PC-3 (cell line): ENCODE data around the gene MED13L. TPM values are rescaled to one million over a fixed set of nuclear protein-coding genes. Genes with fewer than 3 reads are reported as not detected.
"Not testable (repeated sequence)": the region's sequence is repeated elsewhere in the genome, so short reads cannot be mapped to it uniquely, and the experiment has no call there.

Source experiments
- ATAC-seq: fragments of 200-7000 bp; cut with Tn5 transposase; 2 replicates; pipeline ENCODE4 v1.9.1; 2020; ENCODE audit warnings: mild to moderate bottlenecking, moderate library complexity
- BruUV-seq: library from RNA; stranded (reverse); fragments of 400-500 nt; replicated peaks from 2 replicates; lab custom pipeline; 2021; lab: Mats Ljungman, UMichigan
- CTCF ChIA-PET: fragments of 300-600 bp; sonication (Branson Sonifier 250); formaldehyde crosslinking; loops from one replicate; lab custom pipeline; 2022; ENCODE audit warnings: antibody characterized with exemption; lab: Charles Lee
- POLR2A ChIA-PET: fragments of 300-600 bp; sonication (Branson Sonifier 250); formaldehyde crosslinking; loops from one replicate; lab custom pipeline; 2022; ENCODE audit warnings: antibody characterized with exemption; ENCODE audit not compliant: unreplicated experiment; lab: Charles Lee
- DNase-seq: peaks from one replicate; pipeline ENCODE4 v3.0.0-alpha.2; 2015
- H2AFZ ChIP-seq: fragments of 300-600 bp; sonication (generic); 2 replicates; pipeline ENCODE4 v1.6.0; 2016; ENCODE audit warnings: antibody characterized with exemption, low read length
- H3F3A ChIP-seq: fragments of 300-600 bp; sonication (generic); one replicate; pipeline ENCODE4 v1.6.0; 2017; ENCODE audit warnings: antibody characterized with exemption, low read length, control low read depth, mild to moderate bottlenecking; ENCODE audit not compliant: unreplicated experiment
- H3K27ac ChIP-seq: fragments of 300-600 bp; sonication (generic); 2 replicates; pipeline ENCODE4 v1.5.1; 2016; ENCODE audit warnings: mild to moderate bottlenecking, low read length
- H3K27me3 ChIP-seq: fragments of 300-600 bp; sonication (generic); 2 replicates; pipeline ENCODE4 v1.6.1; 2016; ENCODE audit warnings: low read length, mixed read lengths
- H3K36me3 ChIP-seq: fragments of 300-600 bp; sonication (generic); 2 replicates; pipeline ENCODE4 v1.6.1; 2016; ENCODE audit warnings: low read depth, mixed run types, low read length, mixed read lengths
- H3K4me1 ChIP-seq: fragments of 300-600 bp; sonication (generic); 2 replicates; pipeline ENCODE4 v1.5.1; 2016; ENCODE audit warnings: low read length; ENCODE audit not compliant: insufficient read depth
- H3K4me2 ChIP-seq: fragments of 300-600 bp; sonication (generic); 2 replicates; pipeline ENCODE4 v1.6.0; 2016; ENCODE audit warnings: low read length
- H3K4me3 ChIP-seq: fragments of 300-600 bp; sonication (generic); 2 replicates; pipeline ENCODE4 v1.5.1; 2016; ENCODE audit warnings: mild to moderate bottlenecking, low read length, mixed read lengths
- H3K79me2 ChIP-seq: fragments of 300-600 bp; sonication (generic); 2 replicates; pipeline ENCODE4 v1.6.1; 2017; ENCODE audit warnings: low read length, mixed read lengths
- H3K9ac ChIP-seq: fragments of 300-600 bp; sonication (generic); 2 replicates; pipeline ENCODE4 v1.6.0; 2016; ENCODE audit warnings: mild to moderate bottlenecking, low read length
- H3K9me2 ChIP-seq: fragments of 300-600 bp; sonication (generic); replicated peaks from 2 replicates; pipeline ENCODE4 v1.6.1; 2016; ENCODE audit warnings: mixed run types, low read length, mixed read lengths
- H3K9me3 ChIP-seq: fragments of 300-600 bp; sonication (generic); 2 replicates; pipeline ENCODE4 v1.6.1; 2016; ENCODE audit warnings: low read length, mixed read lengths
- H4K20me1 ChIP-seq: fragments of 300-600 bp; sonication (generic); 2 replicates; pipeline ENCODE4 v1.6.1; 2016; ENCODE audit warnings: low read length, mixed read lengths
- EZH2 ChIP-seq: fragments of 300-600 bp; sonication (generic); IDR thresholded peaks from one replicate; pipeline ENCODE4 v1.6.1; 2017; ENCODE audit warnings: antibody characterized with exemption, mild to moderate bottlenecking, low read length; ENCODE audit not compliant: unreplicated experiment
- EZH2phosphoT487 ChIP-seq: fragments of 300-600 bp; sonication (generic); IDR thresholded peaks from 2 replicates; pipeline ENCODE4 v1.6.1; 2018; ENCODE audit warnings: mild to moderate bottlenecking, antibody characterized with exemption, low read length, borderline replicate concordance
- intact Hi-C: fragments of 100-400 bp; cut with micrococcal nuclease; formaldehyde crosslinking; loops from 2 replicates; pipeline ENCODE4 v1.9.0; 2023
- total RNA-seq: library from RNA; depleted of rRNA; stranded (reverse); fragments of >200 nt; gene quantifications from 2 replicates; pipeline ENCODE4 v1.2.3, GENCODE V29; 2014
- TF ChIP-seq, protein P1 (sequence below): fragments of 300-600 bp; sonication (generic); conservative IDR thresholded peaks from 2 replicates; pipeline ENCODE4 v1.5.1; 2017; ENCODE audit warnings: antibody characterized with exemption, low read depth, mild to moderate bottlenecking, low read length

Gene MED13L
- total RNA-seq, 1 experiment from 2014 or later: 61.2 TPM

DNA sequence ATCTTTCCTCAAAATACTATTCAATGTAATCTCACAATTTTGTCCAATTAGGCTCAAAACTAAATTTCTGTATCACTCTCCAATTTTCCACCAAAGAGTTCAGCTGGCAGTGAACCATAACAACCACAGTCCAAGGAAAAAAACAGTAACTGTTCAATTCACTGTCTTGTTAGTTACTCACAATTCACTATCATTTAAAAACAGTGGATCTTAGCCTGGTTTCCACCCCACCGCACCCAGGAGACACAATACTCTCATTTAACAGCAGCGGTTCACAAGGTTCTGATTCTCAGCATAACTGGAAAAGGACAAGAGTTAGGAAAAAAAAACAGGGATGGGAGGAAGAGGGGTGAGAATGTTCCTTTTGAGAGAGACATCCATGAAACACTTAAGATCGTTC, 40.5 kb downstream of the MED13L start:
- Histone ChIP-seq H3K4me3 (no peak overlapping the region), H3K4me2 (no peak overlapping the region), H3K4me1 (peaks cover 21% of the 10 kb centered on the region), H3K9me3 (no peaks in the 10 kb centered on the region), H2AFZ (no peak overlapping the region), H3F3A (no peaks in the 10 kb centered on the region), H3K79me2 (peaks cover 95% of the 10 kb centered on the region), H3K9me2 (no peaks in the 10 kb centered on the region), H3K9ac (no peak overlapping the region), H4K20me1 (peaks cover 35% of the 10 kb centered on the region; the same call in 1 of the 2 replicates), H3K27me3 (no peaks in the 10 kb centered on the region), H3K36me3 (no peaks in the 10 kb centered on the region), H3K27ac (no peak overlapping the region)
- TF ChIP-seq, protein P1, sequence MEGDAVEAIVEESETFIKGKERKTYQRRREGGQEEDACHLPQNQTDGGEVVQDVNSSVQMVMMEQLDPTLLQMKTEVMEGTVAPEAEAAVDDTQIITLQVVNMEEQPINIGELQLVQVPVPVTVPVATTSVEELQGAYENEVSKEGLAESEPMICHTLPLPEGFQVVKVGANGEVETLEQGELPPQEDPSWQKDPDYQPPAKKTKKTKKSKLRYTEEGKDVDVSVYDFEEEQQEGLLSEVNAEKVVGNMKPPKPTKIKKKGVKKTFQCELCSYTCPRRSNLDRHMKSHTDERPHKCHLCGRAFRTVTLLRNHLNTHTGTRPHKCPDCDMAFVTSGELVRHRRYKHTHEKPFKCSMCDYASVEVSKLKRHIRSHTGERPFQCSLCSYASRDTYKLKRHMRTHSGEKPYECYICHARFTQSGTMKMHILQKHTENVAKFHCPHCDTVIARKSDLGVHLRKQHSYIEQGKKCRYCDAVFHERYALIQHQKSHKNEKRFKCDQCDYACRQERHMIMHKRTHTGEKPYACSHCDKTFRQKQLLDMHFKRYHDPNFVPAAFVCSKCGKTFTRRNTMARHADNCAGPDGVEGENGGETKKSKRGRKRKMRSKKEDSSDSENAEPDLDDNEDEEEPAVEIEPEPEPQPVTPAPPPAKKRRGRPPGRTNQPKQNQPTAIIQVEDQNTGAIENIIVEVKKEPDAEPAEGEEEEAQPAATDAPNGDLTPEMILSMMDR: no peak
- TF ChIP-seq EZH2phosphoT487 (no peak), EZH2 (no peak)
- intact Hi-C loops: loop anchor here (1.0 to 5.0 kb wide), 5 partner anchors 38 to 239 kb away; no protein-coding TSS in a partner anchor
- POLR2A ChIA-PET: no interaction called here
- CTCF ChIA-PET: interaction anchor here (1.0 to 1.5 kb wide), 2 partner anchors 96 to 169 kb away, joined by 3 to 9 read pairs; no protein-coding TSS in a partner anchor
- ATAC-seq (no peak), DNase-seq (no peak)
- BruUV-seq: no TSS peak

DNA sequence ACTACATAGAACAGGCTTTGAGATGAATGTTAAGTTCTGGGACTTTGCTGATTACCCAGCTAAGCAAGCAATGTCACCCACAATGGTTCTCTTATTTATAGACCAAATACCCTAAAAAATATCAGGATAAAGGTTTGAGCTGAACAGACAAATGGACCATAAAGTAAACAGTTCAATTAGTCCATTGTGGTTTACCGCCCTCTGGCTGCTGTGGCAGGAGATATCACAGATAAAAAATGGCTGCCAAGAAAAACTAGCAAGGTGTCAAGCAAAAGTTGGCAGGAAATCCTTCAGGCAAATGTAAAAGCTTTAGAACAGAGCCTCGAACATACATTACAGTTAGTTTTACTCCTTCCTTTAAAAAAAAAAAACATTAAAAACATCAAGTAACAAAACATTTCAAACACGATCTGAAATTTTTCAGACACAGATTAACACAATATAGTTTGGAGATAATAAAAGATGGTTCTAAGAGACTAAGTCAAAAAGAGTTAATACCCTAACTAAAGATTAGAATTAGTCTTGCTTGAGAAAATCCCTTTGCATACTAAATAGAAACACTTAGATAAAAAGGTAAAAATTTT, 41.3 kb downstream of the MED13L start:
- no peaks in the 10 kb centered on the region for H3K36me3 ChIP-seq
- TF ChIP-seq EZH2phosphoT487 (no peak), EZH2 (no peak)
- TF ChIP-seq, protein P1: peak; percentile 91
- BruUV-seq: TSS peak; percentile 11
- peaks cover 16% of the 10 kb centered on the region for H3K4me1 ChIP-seq
- no peaks in the 10 kb centered on the region for H3K27me3 ChIP-seq
- DNase-seq: peak; percentile 69
- peaks cover 29% of the 10 kb centered on the region; the same call in 1 of the 2 replicates for H4K20me1 ChIP-seq
- no peak overlapping the region for H3K9ac ChIP-seq
- no peak overlapping the region for H3K27ac ChIP-seq
- peak; percentile 43 for ATAC-seq
- H3K9me3 ChIP-seq: no peaks in the 10 kb centered on the region
- no peak overlapping the region for H2AFZ ChIP-seq
- ChIA-PET CTCF (interaction anchor here (0.6 to 1.5 kb wide), 7 partner anchors 10 to 472 kb away, joined by 3 to 9 read pairs (median 3); no protein-coding TSS in a partner anchor), POLR2A (interaction anchor here (0.7 kb wide), 2 partner anchors 100 to 356 kb away, joined by 4 read pairs; no protein-coding TSS in a partner anchor)
- H3K4me3 ChIP-seq: no peak overlapping the region
- peaks cover 95% of the 10 kb centered on the region for H3K79me2 ChIP-seq
- no peaks in the 10 kb centered on the region for H3K9me2 ChIP-seq
- H3K4me2 ChIP-seq: peak overlapping the region; percentile 12
- H3F3A ChIP-seq: no peaks in the 10 kb centered on the region
- intact Hi-C loops: loop anchor here (1.0 to 5.0 kb wide), 5 partner anchors 39 to 238 kb away; no protein-coding TSS in a partner anchor

DNA sequence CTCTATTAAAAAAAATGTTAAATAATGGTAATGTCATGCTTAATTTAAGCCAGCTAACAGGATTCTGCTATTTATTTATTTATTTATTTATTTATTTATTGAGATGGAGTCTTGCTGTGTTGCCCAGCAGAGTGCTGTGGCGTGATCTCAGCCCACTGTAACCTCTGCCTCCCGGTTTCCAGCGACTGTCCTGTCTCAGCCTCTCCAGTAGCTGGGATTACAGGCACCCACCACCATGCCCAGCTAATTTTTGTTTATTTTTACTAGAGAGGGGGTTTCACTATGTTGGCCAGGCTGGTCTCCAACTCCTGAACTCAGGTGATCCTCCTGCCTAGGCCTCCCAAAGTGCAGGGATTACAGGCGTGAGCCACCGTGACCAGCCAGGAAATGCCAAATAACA, 43.3 kb downstream of the MED13L start:
- intact Hi-C loops, ATAC-seq, H3K9me2 ChIP-seq: not testable (repeated sequence)

More for the DNA sequence above, 43.3 kb downstream of the MED13L start:
- H2AFZ ChIP-seq, H3K36me3 ChIP-seq, BruUV-seq, H3K9me3 ChIP-seq, DNase-seq, H3K4me3 ChIP-seq, H3K9ac ChIP-seq, H3K27me3 ChIP-seq, H3K4me2 ChIP-seq, H3K27ac ChIP-seq, POLR2A ChIA-PET, CTCF ChIA-PET, H3F3A ChIP-seq: not testable (repeated sequence)
- H3K4me1 ChIP-seq: peaks cover 30% of the 10 kb centered on the region
- H3K79me2 ChIP-seq: peaks cover 94% of the 10 kb centered on the region
- peaks cover 28% of the 10 kb centered on the region for H4K20me1 ChIP-seq
